ENCODE data around the gene VPS35.

- TF ChIP-seq CTCF (IDR thresholded peaks at IDR 0.05 in 4 of 5, conservative IDR thresholded peaks at IDR 0.05 in 1 of 5) (no peak), POLR2A (IDR thresholded peaks at IDR 0.05) (no peak)
These were observed 32.9 kb upstream of the VPS35 start for GRCh38 chr16:46721885-46722284.

Measured in gastrocnemius medialis (tissue), 4 donors.